NCI-H510A treated with DMSO at 0.1 percent for 48 hours (cell line): ENCODE data around the gene RCC2.
"Not testable (repeated sequence)": the region's sequence is repeated elsewhere in the genome, so short reads cannot be mapped to it uniquely, and the experiment has no call there.

Source experiments
- DNase-seq: peaks from one replicate; lab custom pipeline; 2025; lab: John Stamatoyannopoulos, UW

The RCC2 gene

GRCh38 chr1:17439250-17440073 is at the start of gene RCC2:
TSS of gene RCC2 (minus strand) at chr1:17439677. CDS start at chr1:17438514, 1,163 bp downstream.
- peak; percentile 72 for DNase-seq

- no peak for DNase-seq
Observed at GRCh38 chr1:17486242-17486641, 46.8 kb upstream of the RCC2 start.

- no peak for DNase-seq
Observed at GRCh38 chr1:17485281-17485680, 45.8 kb upstream of the RCC2 start.

- not testable (repeated sequence) for DNase-seq
Observed at GRCh38 chr1:17481981-17482380, 42.5 kb upstream of the RCC2 start.

GRCh38 chr1:17480846-17481245 is 41.4 kb upstream of the RCC2 start:
- no peak for DNase-seq

- DNase-seq: no peak
Observed at GRCh38 chr1:17475752-17476151, 36.3 kb upstream of the RCC2 start.

- DNase-seq: not testable (repeated sequence)
Observed at GRCh38 chr1:17474836-17475555, 35.5 kb upstream of the RCC2 start.

GRCh38 chr1:17472814-17473213 is 33.3 kb upstream of the RCC2 start:
- no peak for DNase-seq

GRCh38 chr1:17471393-17471792 is 31.9 kb upstream of the RCC2 start:
- no peak for DNase-seq

GRCh38 chr1:17470021-17470799 is 30.7 kb upstream of the RCC2 start:
- DNase-seq: no peak

GRCh38 chr1:17468357-17469265 is 29.1 kb upstream of the RCC2 start:
- not testable (repeated sequence) for DNase-seq

GRCh38 chr1:17466359-17466758 is 26.9 kb upstream of the RCC2 start:
- DNase-seq: no peak

GRCh38 chr1:17465228-17465627 is 25.8 kb upstream of the RCC2 start:
- DNase-seq: no peak

GRCh38 chr1:17463991-17464390 is 24.5 kb upstream of the RCC2 start:
- no peak for DNase-seq

GRCh38 chr1:17462669-17463068 is 23.2 kb upstream of the RCC2 start:
- no peak for DNase-seq

- DNase-seq: no peak
Observed at GRCh38 chr1:17460219-17460618, 20.7 kb upstream of the RCC2 start.

- no peak for DNase-seq
Observed at GRCh38 chr1:17458794-17459193, 19.3 kb upstream of the RCC2 start.

GRCh38 chr1:17452686-17453085 is 13.2 kb upstream of the RCC2 start:
- no peak for DNase-seq

GRCh38 chr1:17452203-17452602 is 12.7 kb upstream of the RCC2 start:
- DNase-seq: not testable (repeated sequence)

- no peak for DNase-seq
Observed at GRCh38 chr1:17451731-17452130, 12.3 kb upstream of the RCC2 start.

GRCh38 chr1:17447501-17447992 is 8.1 kb upstream of the RCC2 start:
- no peak for DNase-seq
